WERI-Rb-1 (cell line): ENCODE data around the gene SLC22A31.

Experiments
- DNase-seq: peaks from one replicate; pipeline ENCODE4 v3.0.0-alpha.2; 2020
- H3K27ac ChIP-seq: fragments of 250-450 bp; sonication (Bioruptor Pico); 2 replicates; pipeline ENCODE4 v1.5.1; 2020; ENCODE audit warnings: mild to moderate bottlenecking, moderate library complexity
- H3K27me3 ChIP-seq: fragments of 250-450 bp; sonication (Bioruptor Pico); 2 replicates; pipeline ENCODE4 v1.5.1; 2021; ENCODE audit warnings: mild to moderate bottlenecking, low read depth, moderate library complexity; ENCODE audit not compliant: insufficient read depth, severe bottlenecking
- H3K36me3 ChIP-seq: fragments of 250-450 bp; sonication (Bioruptor Pico); 2 replicates; pipeline ENCODE4 v1.5.1; 2020; ENCODE audit warnings: mild to moderate bottlenecking, moderate library complexity
- H3K4me3 ChIP-seq: 2 replicates; pipeline ENCODE4 v1.5.1; 2011; ENCODE audit warnings: low read depth, mild to moderate bottlenecking, control low read depth, low read length
- H3K9me3 ChIP-seq: fragments of 250-450 bp; sonication (Bioruptor Pico); 2 replicates; pipeline ENCODE4 v1.5.1; 2021; ENCODE audit warnings: mild to moderate bottlenecking, moderate library complexity; ENCODE audit not compliant: severe bottlenecking
- CTCF ChIP-seq: IDR thresholded peaks from 2 replicates; pipeline ENCODE4 v1.5.1; 2011; ENCODE audit warnings: low read depth, mild to moderate bottlenecking, control low read depth, inconsistent platforms, low read length

SLC22A31 gene

DNA sequence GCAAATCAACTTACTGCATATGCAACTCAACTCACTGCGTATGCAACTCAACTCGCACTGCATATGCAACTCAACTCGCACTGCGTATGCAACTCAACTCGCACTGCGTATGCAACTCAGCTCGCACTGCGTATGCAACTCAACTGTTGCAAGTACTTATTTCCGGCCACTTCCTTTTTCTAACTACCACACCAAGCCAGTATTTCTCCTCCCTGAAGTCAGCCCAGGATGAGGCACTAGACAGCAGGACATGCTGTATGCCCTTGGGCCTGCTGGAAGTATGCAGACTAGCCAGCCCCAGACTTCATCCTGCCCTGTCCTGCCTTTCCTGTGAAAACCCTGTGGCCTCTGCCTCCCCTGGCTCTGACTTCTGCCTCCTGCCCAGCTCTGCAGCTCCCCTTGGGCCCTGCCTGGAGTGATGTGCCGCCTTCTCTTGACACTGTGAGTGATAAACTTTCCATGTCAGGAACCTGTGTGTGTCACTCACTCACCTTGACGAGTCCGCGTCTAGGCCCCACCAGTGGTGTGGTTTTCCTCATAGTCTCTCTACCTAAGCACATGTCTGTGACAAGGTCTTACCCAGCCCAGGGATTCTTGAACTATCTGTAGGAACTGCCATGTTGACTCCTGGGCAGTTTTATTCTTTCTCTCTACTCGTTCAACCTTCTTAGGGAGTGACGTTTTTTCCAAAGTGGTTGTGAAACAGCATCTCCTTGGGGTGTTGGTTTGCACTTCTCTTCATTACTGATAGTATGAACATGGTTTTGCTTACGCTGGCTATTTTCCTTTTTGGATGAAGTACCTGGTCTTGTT, 33.5 kb upstream of the SLC22A31 start:
- DNase-seq = no peak
- Histone ChIP-seq H3K27ac (no peak overlapping the region), H3K36me3 (no peaks in the 10 kb centered on the region), H3K4me3 (no peak overlapping the region), H3K9me3 (no peaks in the 10 kb centered on the region), H3K27me3 (no peaks in the 10 kb centered on the region)
- TF ChIP-seq CTCF = no peak

GRCh38 chr16:89232107-89232506, 31.8 kb upstream of the SLC22A31 start:
- TF ChIP-seq CTCF = no peak
- Histone ChIP-seq H3K36me3 (peaks cover 12% of the 10 kb centered on the region), H3K9me3 (no peaks in the 10 kb centered on the region), H3K4me3 (no peak overlapping the region), H3K27me3 (no peaks in the 10 kb centered on the region), H3K27ac (no peak overlapping the region)
- no peak for DNase-seq

DNA sequence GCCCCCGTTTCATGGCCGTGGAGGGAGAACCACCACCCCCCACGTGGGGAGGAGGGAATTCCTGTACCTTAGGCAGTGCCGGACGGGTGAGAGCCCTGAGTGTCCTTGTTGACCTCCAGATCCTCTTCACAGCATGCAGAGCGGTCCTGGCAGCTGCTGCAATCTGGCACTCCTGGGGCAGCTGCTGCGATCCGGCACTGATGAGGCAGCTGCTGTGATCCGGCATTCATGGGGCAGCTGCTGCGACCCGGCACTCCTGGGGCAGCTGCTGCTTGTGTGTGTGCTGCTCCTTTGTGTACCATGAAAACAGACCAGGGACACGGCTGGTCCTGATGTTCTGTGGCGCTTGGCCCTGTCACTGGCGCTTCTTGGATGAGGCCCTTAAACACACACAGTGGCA, 29.9 kb upstream of the SLC22A31 start:
- Histone ChIP-seq H3K27me3 (no peaks in the 10 kb centered on the region), H3K9me3 (no peaks in the 10 kb centered on the region), H3K36me3 (peaks cover 19% of the 10 kb centered on the region), H3K4me3 (no peak overlapping the region), H3K27ac (no peak overlapping the region)
- no peak for DNase-seq
- no peak for TF ChIP-seq CTCF

DNA sequence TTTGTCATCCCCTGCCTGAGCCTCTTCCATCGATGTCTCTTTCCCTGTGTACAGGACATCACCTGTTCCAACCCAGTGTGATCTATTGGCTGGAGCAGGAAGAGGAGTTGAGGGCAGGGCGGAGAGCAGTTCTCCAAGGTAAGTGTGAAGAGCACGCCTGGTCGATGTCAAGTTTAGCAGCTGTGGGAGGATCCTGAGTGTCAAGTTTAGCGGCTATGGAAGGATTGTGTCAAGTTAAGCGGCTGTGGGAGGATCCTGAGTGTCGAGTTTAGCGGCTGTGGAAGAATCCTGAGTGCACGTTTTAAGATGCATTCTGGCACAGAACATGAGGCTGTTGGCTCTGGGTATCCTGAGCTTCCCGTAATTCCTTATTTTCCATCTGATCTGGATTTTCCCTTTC, 24.3 kb upstream of the SLC22A31 start:
- Histone ChIP-seq H3K9me3 (no peaks in the 10 kb centered on the region), H3K27me3 (no peaks in the 10 kb centered on the region), H3K4me3 (no peak overlapping the region), H3K27ac (no peak overlapping the region), H3K36me3 (peaks cover 19% of the 10 kb centered on the region)
- no peak for DNase-seq
- TF ChIP-seq CTCF = no peak

- Histone ChIP-seq H3K36me3 (peaks cover 13% of the 10 kb centered on the region), H3K27ac (no peak overlapping the region), H3K4me3 (no peak overlapping the region), H3K27me3 (no peaks in the 10 kb centered on the region), H3K9me3 (no peaks in the 10 kb centered on the region)
- TF ChIP-seq CTCF = no peak
- no peak for DNase-seq
Measured at GRCh38 chr16:89222931-89223330, 22.6 kb upstream of the SLC22A31 start.

- DNase-seq = no peak
- Histone ChIP-seq H3K36me3 (peaks cover 3% of the 10 kb centered on the region; the same call in 1 of the 2 replicates), H3K27ac (no peak overlapping the region), H3K27me3 (no peaks in the 10 kb centered on the region), H3K9me3 (no peaks in the 10 kb centered on the region), H3K4me3 (no peak overlapping the region)
- no peak for TF ChIP-seq CTCF
Measured at GRCh38 chr16:89221604-89222003, 21.3 kb upstream of the SLC22A31 start.
